CD4-positive, alpha-beta memory T cell (primary cell): ENCODE measurements around the gene CRY2. TPM values are rescaled to one million over a fixed set of nuclear protein-coding genes. Genes with fewer than 3 reads are reported as not detected.

ENCODE experiments used
- CTCF ChIA-PET: fragments of 350-600 bp; sonication (Branson Sonifier 250); formaldehyde crosslinking; loops from one replicate; lab custom pipeline; 2021; ENCODE audit warnings: inconsistent platforms; ENCODE audit not compliant: partially characterized antibody; lab: Charles Lee
- POLR2A ChIA-PET: fragments of 350-600 bp; sonication (Branson Sonifier 250); formaldehyde crosslinking; loops from one replicate; lab custom pipeline; 2021; ENCODE audit not compliant: partially characterized antibody; lab: Charles Lee
- DNase-seq, 5 donors: peaks; one replicate each; pipeline versions ENCODE4 v3.0.0 to v3.0.0-alpha.2; 2020 to 2022; ENCODE audit warnings: mixed read lengths in 1 of 5
- H3K27ac ChIP-seq: one replicate; pipeline ENCODE4 v1.7.0; 2013; ENCODE audit warnings: low read depth, low read length
- H3K27me3 ChIP-seq: 2 replicates; pipeline ENCODE4 v1.7.0; 2013; ENCODE audit warnings: mild to moderate bottlenecking, low read length, moderate library complexity; ENCODE audit not compliant: insufficient read depth
- H3K36me3 ChIP-seq: 2 replicates; pipeline ENCODE4 v1.7.0; 2013; ENCODE audit warnings: mild to moderate bottlenecking, low read length, moderate library complexity; ENCODE audit not compliant: insufficient read depth
- H3K4me1 ChIP-seq: 2 replicates; pipeline ENCODE4 v1.7.0; 2013; ENCODE audit warnings: mild to moderate bottlenecking, low read length, moderate library complexity; ENCODE audit not compliant: insufficient read depth
- H3K4me3 ChIP-seq, 2 donors: one replicate each; pipeline ENCODE4 v1.7.0; 2013; ENCODE audit warnings: low read length in 2 of 2, mild to moderate bottlenecking in 1 of 2
- H3K9me3 ChIP-seq, 2 donors: one replicate each; pipeline ENCODE4 v1.7.0; 2013; ENCODE audit warnings: low read length in 2 of 2, control low read depth in 1 of 2; ENCODE audit not compliant: control insufficient read depth in 1 of 2
- H3K27ac Mint-ChIP-seq, 7 donors: one replicate each; pipeline ENCODE4 v1.8.0; 2020 to 2021; ENCODE audit warnings: mixed read lengths in 7 of 7, mild to moderate bottlenecking in 6 of 7, inconsistent platforms in 3 of 7, moderate library complexity in 3 of 7
- H3K27me3 Mint-ChIP-seq, 2 donors: one replicate each; pipeline ENCODE4 v1.8.0; 2020 to 2021; ENCODE audit warnings: mixed read lengths in 2 of 2
- H3K36me3 Mint-ChIP-seq, 2 donors: one replicate each; pipeline ENCODE4 v1.8.0; 2020 to 2021; ENCODE audit warnings: mixed read lengths in 2 of 2, inconsistent platforms in 1 of 2, mild to moderate bottlenecking in 1 of 2
- H3K4me1 Mint-ChIP-seq, 4 donors: one replicate each; pipeline ENCODE4 v1.8.0; 2020 to 2021; ENCODE audit warnings: mixed read lengths in 4 of 4, mild to moderate bottlenecking in 1 of 4
- H3K4me3 Mint-ChIP-seq, 8 donors: one replicate each; pipeline ENCODE4 v1.8.0; 2020 to 2021; ENCODE audit warnings: mixed read lengths in 8 of 8, mild to moderate bottlenecking in 7 of 8, moderate library complexity in 6 of 8, inconsistent platforms in 3 of 8
- H3K9me3 Mint-ChIP-seq, 8 donors: one replicate each; pipeline ENCODE4 v1.8.0; 2020 to 2021; ENCODE audit warnings: mixed read lengths in 8 of 8, mild to moderate bottlenecking in 5 of 8, inconsistent platforms in 3 of 8, moderate library complexity in 1 of 8
- intact Hi-C: fragments of 100-400 bp; cut with micrococcal nuclease; formaldehyde crosslinking; loops from one replicate; pipeline ENCODE4 v1.15.1; 2023
- polyA plus RNA-seq, 2 donors: library from polyadenylated mRNA; unstranded; fragments of 300-500 nt; fragmentation: Illumina TruSeq; gene quantifications; one replicate each; pipeline ENCODE4 v1.2.3, GENCODE V29; 2021
- total RNA-seq, 2 experiments: library from RNA; stranded (reverse); gene quantifications; one replicate each; pipeline ENCODE4 v1.2.3, GENCODE V29; 2021

The CRY2 gene
- total and polyA plus RNA-seq, 4 experiments from 2014 or later, result 22.6 to 67.4 (median 47.4) TPM

- Mint-ChIP-seq H3K9me3 (peaks cover 0 to 4% (median 0%) of the 10 kb centered on the region in 8 donors), H3K27me3 (no peaks in the 10 kb centered on the region), H3K27ac (peak overlapping the region; percentile 67 to 97 (median 68)), H3K4me3 (peak overlapping the region; percentile 76 to 97 (median 84)), H3K4me1 (peaks cover 27 to 65% (median 42%) of the 10 kb centered on the region in 4 donors), H3K36me3 (peaks cover 10 to 23% of the 10 kb centered on the region in 2 donors)
- no peak for DNase-seq
- H3K4me1 ChIP-seq, result peaks cover 39% of the 10 kb centered on the region
- no peaks in the 10 kb centered on the region for H3K36me3 ChIP-seq
- H3K9me3 ChIP-seq, result no peaks in the 10 kb centered on the region
- no peak overlapping the region for H3K4me3 ChIP-seq
- no peaks in the 10 kb centered on the region for H3K27me3 ChIP-seq
- CTCF ChIA-PET, result no interaction called here
- POLR2A ChIA-PET, result interaction anchor here (3.2 kb wide), 1 partner anchor 70 kb away, joined by 32 read pairs; the partner anchor contains the start of gene PEX16
- H3K27ac ChIP-seq, result peak overlapping the region; percentile 96
- intact Hi-C loops, result loop anchor here (10.0 kb wide), 2 partner anchors 266 to 1416 kb away; no protein-coding TSS in a partner anchor
These were observed 1.4 kb downstream of the CRY2 start for GRCh38 chr11:45848654-45849081.

- Histone ChIP-seq H3K27me3 (no peaks in the 10 kb centered on the region), H3K4me1 (peaks cover 38% of the 10 kb centered on the region), H3K4me3 (no peak overlapping the region), H3K27ac (no peak overlapping the region), H3K36me3 (peaks cover 5% of the 10 kb centered on the region), H3K9me3 (no peaks in the 10 kb centered on the region)
- Mint-ChIP-seq H3K4me3 (peak overlapping the region in 6 of 8 donors; percentile 31 to 67 (median 54)), H3K27ac (peak overlapping the region in 2 of 7 donors; percentile 44 to 47), H3K4me1 (peaks cover 30 to 67% (median 39%) of the 10 kb centered on the region in 4 donors), H3K36me3 (peaks cover 18 to 32% of the 10 kb centered on the region in 2 donors), H3K9me3 (peaks cover 0 to 4% (median 0%) of the 10 kb centered on the region in 8 donors), H3K27me3 (no peaks in the 10 kb centered on the region)
- POLR2A ChIA-PET, result interaction anchor here (0.5 kb wide), 1 partner anchor 58 kb away, joined by 3 read pairs; no protein-coding TSS in a partner anchor
- DNase-seq, result no peak
- intact Hi-C loops, result no loop called here
- CTCF ChIA-PET, result interaction anchor here (1.0 to 1.6 kb wide), 2 partner anchors 12 to 22 kb away, joined by 3 read pairs; no protein-coding TSS in a partner anchor
These were observed 3.2 kb downstream of the CRY2 start for GRCh38 chr11:45850446-45850845.

GRCh38 chr11:45851228-45851627 is 4.0 kb downstream of the CRY2 start:
- POLR2A ChIA-PET, result no interaction called here
- H3K4me3 Mint-ChIP-seq, result no peak overlapping the region
- CTCF ChIA-PET, result interaction anchor here (0.6 to 1.7 kb wide), 3 partner anchors 8 to 239 kb away, joined by 4 to 5 read pairs (median 4); no protein-coding TSS in a partner anchor

GRCh38 chr11:45852018-45852711 is 4.9 kb downstream of the CRY2 start:
- H3K36me3 Mint-ChIP-seq, result peaks cover 32 to 41% of the 10 kb centered on the region in 2 donors
- H3K4me1 Mint-ChIP-seq, result peaks cover 25 to 53% (median 27%) of the 10 kb centered on the region in 4 donors
- peaks cover 0 to under 1% (median 0%) of the 10 kb centered on the region in 8 donors for H3K9me3 Mint-ChIP-seq
- Histone ChIP-seq H3K9me3 (no peaks in the 10 kb centered on the region), H3K4me1 (peaks cover 29% of the 10 kb centered on the region), H3K27me3 (no peaks in the 10 kb centered on the region), H3K27ac (no peak overlapping the region), H3K4me3 (no peak overlapping the region), H3K36me3 (peaks cover 18% of the 10 kb centered on the region)
- ChIA-PET POLR2A (interaction anchor here (0.6 kb wide), 1 partner anchor 27 kb away, joined by 4 read pairs; no protein-coding TSS in a partner anchor), CTCF (interaction anchor here (1.3 to 1.7 kb wide), 2 partner anchors 9 to 81 kb away, joined by 4 to 5 read pairs; no protein-coding TSS in a partner anchor)
- DNase-seq, result no peak
- H3K27me3 Mint-ChIP-seq, result no peaks in the 10 kb centered on the region
- H3K27ac Mint-ChIP-seq, result no peak overlapping the region
- intact Hi-C loops, result no loop called here
- H3K4me3 Mint-ChIP-seq, result no peak overlapping the region

More at GRCh38 chr11:45851228-45851627, 4.0 kb downstream of the CRY2 start:
- peaks cover 12% of the 10 kb centered on the region for H3K36me3 ChIP-seq
- Mint-ChIP-seq H3K4me1 (peaks cover 30 to 62% (median 34%) of the 10 kb centered on the region in 4 donors), H3K27me3 (no peaks in the 10 kb centered on the region), H3K27ac (no peak overlapping the region), H3K9me3 (peaks cover 0 to 2% (median 0%) of the 10 kb centered on the region in 8 donors), H3K36me3 (peaks cover 26 to 38% of the 10 kb centered on the region in 2 donors)
- H3K27me3 ChIP-seq, result no peaks in the 10 kb centered on the region
- intact Hi-C loops, result no loop called here
- DNase-seq, result no peak
- peaks cover 37% of the 10 kb centered on the region for H3K4me1 ChIP-seq
- no peak overlapping the region for H3K27ac ChIP-seq
- H3K4me3 ChIP-seq, result no peak overlapping the region
- no peaks in the 10 kb centered on the region for H3K9me3 ChIP-seq

- no peak for DNase-seq
- Mint-ChIP-seq H3K4me3 (no peak overlapping the region), H3K27me3 (no peaks in the 10 kb centered on the region), H3K27ac (no peak overlapping the region), H3K9me3 (no peaks in the 10 kb centered on the region), H3K4me1 (peaks cover 27 to 53% (median 28%) of the 10 kb centered on the region in 4 donors), H3K36me3 (peaks cover 37 to 45% of the 10 kb centered on the region in 2 donors)
- Histone ChIP-seq H3K27me3 (no peaks in the 10 kb centered on the region), H3K4me1 (peaks cover 29% of the 10 kb centered on the region), H3K4me3 (no peak overlapping the region), H3K27ac (no peak overlapping the region), H3K9me3 (no peaks in the 10 kb centered on the region), H3K36me3 (peaks cover 24% of the 10 kb centered on the region)
- intact Hi-C loops, result no loop called here
- CTCF ChIA-PET, result interaction anchor here (1.7 kb wide), 1 partner anchor 10 kb away, joined by 5 read pairs; no protein-coding TSS in a partner anchor
- POLR2A ChIA-PET, result no interaction called here
These were observed 5.4 kb downstream of the CRY2 start for GRCh38 chr11:45852712-45853101.

- H3K4me1 Mint-ChIP-seq, result peaks cover 19 to 45% (median 27%) of the 10 kb centered on the region in 4 donors
- DNase-seq, result no peak
- H3K9me3 ChIP-seq, result no peaks in the 10 kb centered on the region
- H3K4me3 Mint-ChIP-seq, result no peak overlapping the region
- no peak overlapping the region for H3K27ac ChIP-seq
- no peaks in the 10 kb centered on the region for H3K27me3 ChIP-seq
- ChIA-PET POLR2A (no interaction called here), CTCF (interaction anchor here (0.7 kb wide), 1 partner anchor 125 kb away, joined by 3 read pairs; no protein-coding TSS in a partner anchor)
- no peaks in the 10 kb centered on the region for H3K9me3 Mint-ChIP-seq
- peaks cover 41 to 50% of the 10 kb centered on the region in 2 donors for H3K36me3 Mint-ChIP-seq
- intact Hi-C loops, result no loop called here
- H3K4me3 ChIP-seq, result no peak overlapping the region
- H3K27me3 Mint-ChIP-seq, result no peaks in the 10 kb centered on the region
- peak overlapping the region in 1 of 7 donors; percentile 66 for H3K27ac Mint-ChIP-seq
- peaks cover 32% of the 10 kb centered on the region for H3K36me3 ChIP-seq
- peaks cover 22% of the 10 kb centered on the region for H3K4me1 ChIP-seq
These were observed 6.3 kb downstream of the CRY2 start for GRCh38 chr11:45853332-45854219.
